GM18858 (cell line): ENCODE measurements around the gene HELT.
"Not testable (repeated sequence)": the region's sequence is repeated elsewhere in the genome, so short reads cannot be mapped to it uniquely, and the experiment has no call there.

Experiments
- ATAC-seq: cut with Tn5 transposase; IDR thresholded peaks from one replicate; pipeline ENCODE4 v1.9.1; 2021; ENCODE audit not compliant: unreplicated experiment

HELT gene

DNA sequence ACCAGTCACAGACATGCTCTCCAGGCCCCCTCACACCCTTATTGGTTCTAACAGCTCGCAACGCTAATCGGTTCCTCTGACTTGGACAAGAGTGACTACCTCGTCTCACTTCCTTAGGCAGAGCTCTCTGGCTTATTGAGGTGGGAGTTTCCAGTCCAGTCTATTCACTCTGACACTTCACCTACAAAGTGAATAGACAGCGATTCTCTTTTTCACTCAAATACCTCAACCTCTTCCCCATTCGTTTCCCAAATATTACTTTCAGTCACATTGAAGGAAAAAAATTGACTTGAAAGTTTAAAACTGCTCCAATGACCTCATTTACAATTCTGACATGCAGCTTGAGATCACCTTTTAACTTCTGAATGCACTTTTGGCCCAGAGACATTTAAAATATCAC lies 17.7 kb downstream of the HELT start:
- no peak for ATAC-seq

- no peak for ATAC-seq
Observed at GRCh38 chr4:185036842-185037241, 18.6 kb downstream of the HELT start.

GRCh38 chr4:185039508-185040273 lies 21.4 kb downstream of the HELT start:
- peak; percentile 66 for ATAC-seq

- ATAC-seq, result no peak
Observed at GRCh38 chr4:185040523-185040922, 22.2 kb downstream of the HELT start.

- ATAC-seq, result not testable (repeated sequence)
Observed at GRCh38 chr4:185050286-185050685, 32.0 kb downstream of the HELT start.

DNA sequence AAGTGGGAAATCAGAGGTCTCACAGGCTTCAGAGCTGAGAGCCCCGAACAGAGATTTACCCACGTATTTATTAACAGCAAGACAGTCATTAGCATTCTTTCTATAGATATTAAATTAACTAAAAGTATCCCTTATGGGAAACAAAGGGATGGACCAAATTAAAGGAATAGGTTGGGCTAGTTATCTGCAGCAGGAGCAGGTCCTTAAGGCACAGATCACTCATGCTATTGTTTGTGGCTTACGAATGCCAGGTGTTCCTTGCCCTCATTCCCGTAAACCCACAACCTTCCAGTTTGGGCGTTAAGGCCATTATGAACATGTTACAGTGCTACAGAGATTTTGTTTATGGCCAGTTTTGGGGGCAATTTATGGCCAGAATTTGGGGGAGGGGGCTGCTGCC lies 33.0 kb downstream of the HELT start:
- ATAC-seq, result not testable (repeated sequence)

- ATAC-seq, result no peak
Observed at GRCh38 chr4:185053746-185054145, 35.5 kb downstream of the HELT start.

DNA sequence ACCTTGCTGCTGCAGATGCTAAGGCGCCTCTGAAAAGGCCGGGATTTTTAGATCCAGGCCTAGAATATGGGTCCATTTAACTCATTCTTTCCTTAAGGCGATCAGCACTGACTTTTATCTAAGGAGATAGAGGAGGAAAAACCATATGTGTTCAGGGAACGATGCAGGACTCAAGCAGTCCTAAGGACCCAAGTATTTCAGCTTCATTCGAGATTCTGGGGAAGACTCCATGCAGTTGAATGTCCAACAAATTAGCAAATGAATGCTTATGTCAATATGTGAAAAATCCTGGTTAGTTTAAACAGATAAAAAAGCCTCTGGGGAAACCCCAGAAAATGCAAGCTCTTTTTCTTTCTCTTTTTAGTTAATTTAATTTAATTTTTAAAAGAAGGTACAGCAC lies 36.0 kb downstream of the HELT start:
- ATAC-seq, result no peak

DNA sequence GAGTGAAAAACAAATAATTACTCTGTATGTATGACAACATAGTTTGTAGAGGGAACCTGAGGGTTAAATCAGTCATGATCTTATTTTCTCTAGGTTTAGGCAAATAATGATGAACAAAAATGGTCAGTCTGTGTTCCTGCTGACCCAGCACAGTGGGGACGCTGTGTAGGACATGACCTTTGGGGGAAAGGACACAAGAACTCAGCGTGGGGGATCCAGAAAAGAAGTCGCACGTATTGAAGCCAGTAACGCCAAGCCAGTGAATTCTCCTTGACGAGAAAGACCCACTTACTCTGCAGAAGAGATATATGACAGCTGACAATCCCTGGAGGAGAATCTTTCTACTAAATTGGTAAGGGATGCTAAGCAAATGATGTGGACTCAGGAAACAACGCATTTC lies 36.6 kb downstream of the HELT start:
- ATAC-seq, result no peak

GRCh38 chr4:185061610-185062009 lies 43.3 kb downstream of the HELT start:
- ATAC-seq, result no peak

- no peak for ATAC-seq
Observed at GRCh38 chr4:185062606-185063005, 44.3 kb downstream of the HELT start.

GRCh38 chr4:185066179-185066578 lies 47.9 kb downstream of the HELT start:
- ATAC-seq, result no peak

DNA sequence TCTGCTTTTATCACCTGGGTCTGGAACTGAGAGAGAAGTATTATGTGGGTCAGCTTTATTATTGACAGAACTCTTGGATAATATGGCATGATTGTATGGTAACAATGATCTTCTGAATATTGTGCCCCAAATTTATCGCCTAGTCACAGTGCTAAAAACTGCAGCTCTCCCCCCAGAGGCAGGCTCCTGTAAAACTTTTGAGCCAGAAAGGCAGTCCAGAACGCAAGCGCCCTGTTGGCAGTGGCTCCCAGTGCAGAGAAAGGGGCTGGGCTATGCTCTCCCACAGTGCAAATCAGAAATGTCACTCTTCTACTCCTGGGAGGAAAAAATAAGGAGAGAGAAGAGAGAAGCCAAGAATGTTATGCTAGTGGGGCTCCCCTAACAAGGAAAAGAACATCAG lies 50.5 kb downstream of the HELT start:
- ATAC-seq, result no peak
